UCSD-AML1 (cell line): ENCODE data around the gene LAMA2.

ENCODE experiments used
- DNase-seq: peaks from one replicate; lab custom pipeline; 2025; ENCODE audit not compliant: unreplicated experiment; lab: John Stamatoyannopoulos, UW

LAMA2 gene

GRCh38 chr6:129416337-129416990 is 533.5 kb downstream of the LAMA2 start:
- DNase-seq: no peak

DNA sequence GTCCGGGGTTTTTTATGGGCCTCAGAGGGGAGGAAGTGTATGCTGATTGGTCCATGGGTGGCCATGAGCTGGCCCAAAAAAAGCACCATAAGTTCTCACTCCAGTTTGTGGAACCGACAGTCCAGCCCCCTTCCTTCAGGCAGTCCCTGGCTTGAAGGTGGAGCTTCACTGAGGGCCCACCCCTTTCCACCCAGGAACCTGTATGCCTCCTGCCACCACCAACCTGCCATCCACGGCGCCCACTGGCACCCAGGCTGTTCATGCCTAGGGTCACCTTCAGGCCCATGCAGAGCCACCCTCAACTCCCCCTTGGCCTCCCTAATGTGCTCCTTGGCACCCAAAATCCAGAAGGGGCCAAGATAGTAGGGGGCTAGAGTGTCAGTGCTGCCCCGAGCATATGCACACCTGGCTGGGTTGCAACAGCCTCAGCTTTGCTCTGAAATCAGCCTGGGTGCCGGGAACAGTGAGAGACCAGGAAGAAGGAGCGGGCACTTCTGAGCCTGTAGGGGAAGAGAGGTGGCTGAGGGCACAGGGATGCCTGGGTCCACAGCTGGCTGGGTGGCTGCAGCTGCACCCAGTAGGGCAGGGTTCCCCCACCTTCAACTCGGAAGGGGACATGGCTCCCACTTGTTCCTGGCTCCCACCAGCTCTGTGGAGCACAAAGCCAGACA is 534.6 kb downstream of the LAMA2 start:
- no peak for DNase-seq

DNA sequence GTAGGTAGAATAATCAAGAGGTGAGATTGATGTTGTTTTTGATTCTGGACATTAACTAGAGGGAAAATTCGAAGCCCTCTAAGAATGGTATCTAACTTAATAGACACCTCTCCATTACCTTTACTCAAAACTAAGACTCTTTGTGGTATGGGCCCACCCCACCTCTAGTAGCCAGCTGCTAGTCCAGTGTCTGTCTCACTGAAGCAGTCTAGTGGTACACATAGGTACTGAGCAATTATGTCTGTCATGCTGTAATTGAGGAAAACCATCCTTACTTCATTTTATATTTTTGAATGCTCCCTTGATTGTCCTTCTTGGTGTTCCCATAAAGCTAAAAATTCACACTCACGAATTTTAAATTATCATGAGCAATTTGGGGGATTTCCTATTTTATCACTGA is 536.4 kb downstream of the LAMA2 start:
- DNase-seq: no peak

DNA sequence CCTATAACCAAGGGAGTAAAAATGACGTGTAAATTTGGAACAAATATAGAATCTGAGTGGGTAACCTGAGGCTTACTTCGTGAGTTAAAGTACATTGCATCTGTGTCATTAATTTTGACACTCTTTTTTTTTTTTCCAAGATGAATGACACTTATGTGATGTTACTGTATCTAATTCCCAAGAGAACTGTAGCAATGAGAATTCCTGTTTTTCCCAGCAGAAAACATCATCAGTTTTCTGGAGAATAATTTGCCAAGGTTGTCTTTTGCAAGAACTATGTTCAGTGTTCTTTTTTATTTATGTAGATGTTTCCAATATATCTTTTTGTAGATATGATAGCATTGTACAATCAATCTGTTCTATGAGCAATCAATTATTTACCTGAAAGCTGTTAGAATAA is 543.4 kb downstream of the LAMA2 start:
- DNase-seq: no peak

DNA sequence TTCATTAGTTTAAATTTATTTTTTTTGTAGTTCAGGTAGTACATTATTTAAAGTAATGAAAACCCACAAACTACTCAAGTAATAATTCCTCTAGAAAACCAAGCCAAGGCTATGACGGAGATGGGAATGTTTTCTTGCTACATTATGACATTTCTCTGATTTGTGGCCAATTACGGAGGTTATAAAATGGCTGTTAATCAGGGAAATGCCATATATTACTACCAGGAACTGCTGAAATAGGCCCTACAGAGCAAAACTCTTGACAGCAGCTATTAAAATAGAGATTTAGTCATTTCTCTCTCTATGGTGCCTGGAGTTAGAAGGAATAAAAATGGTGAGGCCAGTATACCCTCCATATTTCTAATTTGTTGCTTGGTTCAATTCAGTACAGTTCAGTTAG is 547.0 kb downstream of the LAMA2 start:
- no peak for DNase-seq

DNA sequence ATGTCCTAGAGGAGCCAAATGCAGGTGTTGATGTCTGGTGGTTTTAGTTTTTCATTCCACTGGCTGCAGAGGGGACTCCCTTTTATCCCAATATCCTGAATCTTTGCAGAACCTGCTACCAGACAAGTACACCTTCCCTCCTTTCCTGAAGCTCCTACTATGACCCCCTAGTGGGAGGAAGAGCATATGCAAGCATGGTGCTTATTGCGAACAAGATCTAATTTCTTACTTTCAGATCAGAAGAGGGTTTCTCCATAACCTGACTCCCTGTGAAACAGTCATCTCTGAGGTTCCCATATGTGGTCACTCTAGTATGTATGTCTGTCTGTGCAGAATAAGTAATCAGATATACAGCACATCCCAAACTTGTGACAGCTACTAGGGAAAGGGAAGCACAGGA is 549.8 kb downstream of the LAMA2 start:
- no peak for DNase-seq

- DNase-seq: no peak
Measured at GRCh38 chr6:129434091-129434490, 551.2 kb downstream of the LAMA2 start.

DNA sequence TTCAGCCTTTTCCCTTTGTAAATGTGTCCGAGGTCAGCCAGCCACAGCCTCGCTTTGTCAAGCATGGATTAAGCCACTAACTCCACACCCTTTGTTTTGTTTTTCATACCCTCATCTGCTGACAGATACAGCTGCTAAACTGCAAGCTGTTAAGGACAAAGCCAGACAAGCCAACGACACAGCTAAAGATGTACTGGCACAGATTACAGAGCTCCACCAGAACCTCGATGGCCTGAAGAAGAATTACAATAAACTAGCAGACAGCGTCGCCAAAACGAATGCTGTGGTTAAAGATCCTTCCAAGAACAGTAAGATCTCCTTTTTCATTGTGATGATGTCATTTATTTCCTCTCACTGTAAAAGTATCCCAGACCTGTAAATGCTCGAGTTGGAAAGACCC is 557.8 kb downstream of the LAMA2 start:
- DNase-seq: no peak

DNA sequence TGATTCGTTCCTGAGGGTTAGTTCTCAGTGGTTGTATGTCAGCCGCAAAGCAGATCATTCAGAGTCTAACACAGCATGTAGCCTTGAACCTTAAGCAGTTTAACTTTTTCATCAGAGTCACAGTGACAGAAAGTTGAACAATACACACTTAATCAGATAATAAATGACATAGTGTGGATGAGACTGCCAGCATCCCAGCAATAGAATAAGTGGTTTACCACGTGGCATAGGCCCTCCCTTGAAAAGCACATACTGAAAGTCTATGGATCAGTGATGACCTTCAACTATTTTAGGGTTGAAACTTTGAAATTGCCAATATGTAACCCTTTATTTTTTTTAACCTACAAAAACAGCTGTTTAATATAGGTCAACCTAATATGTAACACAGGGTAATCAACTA is 561.7 kb downstream of the LAMA2 start:
- no peak for DNase-seq

- no peak for DNase-seq
Measured at GRCh38 chr6:129446272-129447197, 563.6 kb downstream of the LAMA2 start.

DNA sequence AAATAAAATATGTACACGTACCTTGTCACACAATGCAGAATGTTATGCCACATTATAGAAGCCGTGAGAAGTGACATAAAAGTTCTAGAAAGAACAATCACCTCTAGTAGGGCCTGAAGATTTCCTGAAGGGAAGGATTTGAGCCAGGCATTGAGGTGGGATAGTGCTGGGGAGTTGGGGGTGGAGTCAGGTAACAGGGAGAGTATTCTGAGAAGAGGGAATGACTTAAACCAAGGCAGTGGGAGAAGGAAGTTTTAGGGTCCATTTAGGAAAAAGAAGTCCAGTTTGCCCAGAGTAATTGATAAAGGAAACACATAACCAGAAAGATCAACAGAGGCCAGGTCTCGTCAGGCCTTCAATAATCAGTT is 564.2 kb downstream of the LAMA2 start:
- no peak for DNase-seq

DNA sequence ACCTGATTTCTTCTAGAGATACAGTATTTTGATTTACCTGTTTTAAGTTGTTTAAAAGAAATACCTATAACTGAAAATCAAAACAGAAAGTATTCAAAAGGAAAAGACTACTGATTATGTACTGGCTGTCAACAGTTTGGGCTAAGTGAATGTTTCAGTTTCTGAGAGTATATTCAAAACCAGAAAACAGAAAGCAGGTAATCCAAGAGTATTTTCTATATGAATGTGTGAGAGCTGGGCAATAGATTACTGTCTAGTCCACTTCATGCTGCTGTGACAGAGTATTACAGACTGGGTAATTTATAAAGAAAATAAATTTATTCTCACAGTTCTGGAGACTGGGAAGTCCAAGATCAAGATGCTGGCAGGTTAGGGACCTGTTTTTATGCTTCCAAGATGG is 566.0 kb downstream of the LAMA2 start:
- no peak for DNase-seq

GRCh38 chr6:129451187-129451586 is 568.2 kb downstream of the LAMA2 start:
- DNase-seq: no peak

DNA sequence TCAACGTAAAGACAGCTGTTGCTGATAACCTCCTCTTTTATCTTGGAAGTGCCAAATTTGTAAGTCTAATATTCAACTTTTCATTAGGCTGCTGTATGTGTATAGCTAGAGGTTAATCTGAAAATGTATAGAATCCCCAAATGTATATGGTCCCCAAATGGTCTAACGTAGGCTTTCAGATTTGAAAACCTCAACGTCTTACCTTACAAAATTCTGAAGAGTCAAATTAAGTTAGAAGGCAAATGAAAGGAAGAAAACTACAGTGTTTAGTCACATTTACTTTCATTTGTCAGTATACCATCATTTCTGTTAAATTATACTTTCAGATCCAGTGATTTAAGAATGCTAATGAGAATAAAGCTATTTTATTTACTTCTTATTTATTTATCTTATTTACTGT is 570.1 kb downstream of the LAMA2 start:
- no peak for DNase-seq

- DNase-seq: no peak
Measured at GRCh38 chr6:129454488-129454887, 571.5 kb downstream of the LAMA2 start.

DNA sequence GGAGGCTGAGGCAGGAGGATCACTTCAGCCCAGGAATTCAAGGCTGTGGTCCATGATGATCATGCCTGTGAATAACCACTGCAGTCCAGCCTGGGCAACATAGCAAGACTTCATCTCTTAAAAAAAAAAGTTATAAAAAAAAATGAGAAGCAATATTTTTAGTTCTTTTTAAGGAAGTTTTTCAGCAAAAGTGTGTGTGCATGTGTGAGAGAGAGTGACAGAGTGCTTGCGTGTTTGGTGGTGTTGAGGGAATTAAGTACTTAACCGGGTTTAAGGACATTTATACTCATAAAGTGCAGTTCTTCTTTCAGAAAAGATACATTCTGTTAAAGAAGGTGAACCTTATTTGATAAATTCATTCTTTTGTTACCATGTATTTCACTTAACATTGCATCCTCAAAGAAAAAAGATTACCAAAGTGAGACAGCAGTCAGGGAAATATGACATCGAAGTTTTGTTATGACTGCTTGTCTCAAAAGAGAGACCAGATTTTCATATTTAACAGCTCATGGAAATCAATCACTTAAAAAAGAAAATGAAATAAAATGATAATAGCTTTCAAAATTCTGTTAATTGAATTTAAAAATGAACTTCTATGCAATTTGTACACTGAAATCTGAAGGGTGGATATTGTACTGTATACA is 572.3 kb downstream of the LAMA2 start:
- DNase-seq: no peak

GRCh38 chr6:129460221-129460620 is 577.3 kb downstream of the LAMA2 start:
- no peak for DNase-seq

- DNase-seq: no peak
Measured at GRCh38 chr6:129469070-129469662, 586.2 kb downstream of the LAMA2 start.

- no peak for DNase-seq
Measured at GRCh38 chr6:129472239-129472638, 589.3 kb downstream of the LAMA2 start.

- DNase-seq: no peak
Measured at GRCh38 chr6:129473546-129473945, 590.6 kb downstream of the LAMA2 start.
